ENCODE measurements around the gene NOVA2.

DNA sequence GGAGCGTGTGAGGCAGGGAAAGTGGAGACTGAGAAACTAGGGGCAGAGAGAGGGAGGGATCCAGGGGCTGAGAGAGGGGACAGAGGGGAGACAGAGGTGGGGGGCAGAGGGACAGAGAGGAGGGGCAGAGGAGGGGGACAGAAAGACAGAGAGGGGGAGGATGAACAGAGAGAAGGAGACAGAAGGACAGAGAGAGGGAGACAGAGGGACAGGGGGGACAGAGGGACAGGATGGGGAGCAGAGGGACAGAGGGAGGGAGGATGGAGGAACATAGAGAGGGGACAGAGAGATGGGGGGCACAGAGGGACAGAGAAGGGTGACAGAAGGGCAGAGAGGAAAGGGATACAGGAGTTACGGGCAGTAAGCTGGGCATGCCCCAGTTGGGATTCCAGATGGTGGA is 44.4 kb downstream of the NOVA2 start:
- TF ChIP-seq ZFP3 (CRISPR knock-in tag; IDR thresholded peaks at IDR 0.05) (no peak), ZFP30 (CRISPR knock-in tag; IDR thresholded peaks at IDR 0.05) (no peak), RARB (CRISPR knock-in tag; IDR thresholded peaks at IDR 0.05) (no peak)
- TF ChIP-seq, protein P1, sequence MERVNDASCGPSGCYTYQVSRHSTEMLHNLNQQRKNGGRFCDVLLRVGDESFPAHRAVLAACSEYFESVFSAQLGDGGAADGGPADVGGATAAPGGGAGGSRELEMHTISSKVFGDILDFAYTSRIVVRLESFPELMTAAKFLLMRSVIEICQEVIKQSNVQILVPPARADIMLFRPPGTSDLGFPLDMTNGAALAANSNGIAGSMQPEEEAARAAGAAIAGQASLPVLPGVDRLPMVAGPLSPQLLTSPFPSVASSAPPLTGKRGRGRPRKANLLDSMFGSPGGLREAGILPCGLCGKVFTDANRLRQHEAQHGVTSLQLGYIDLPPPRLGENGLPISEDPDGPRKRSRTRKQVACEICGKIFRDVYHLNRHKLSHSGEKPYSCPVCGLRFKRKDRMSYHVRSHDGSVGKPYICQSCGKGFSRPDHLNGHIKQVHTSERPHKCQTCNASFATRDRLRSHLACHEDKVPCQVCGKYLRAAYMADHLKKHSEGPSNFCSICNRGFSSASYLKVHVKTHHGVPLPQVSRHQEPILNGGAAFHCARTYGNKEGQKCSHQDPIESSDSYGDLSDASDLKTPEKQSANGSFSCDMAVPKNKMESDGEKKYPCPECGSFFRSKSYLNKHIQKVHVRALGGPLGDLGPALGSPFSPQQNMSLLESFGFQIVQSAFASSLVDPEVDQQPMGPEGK (CRISPR knock-in tag; IDR thresholded peaks at IDR 0.05; ENCODE audit: borderline replicate concordance), result no peak

All from SK-N-SH treated with all-trans-retinoic acid at 6 μM for 48 hours (cell line).